Natural killer cell (primary cell): Measurements from ENCODE around the gene HTR4. TPM values are rescaled to one million over a fixed set of nuclear protein-coding genes. Genes with fewer than 3 reads are reported as not detected.

Source experiments
- ATAC-seq, 3 donors: fragments of 150-1000 bp in 2 of 3; fragments of 200-7000 bp in 1 of 3; cut with Tn5 transposase; 1 replicate in 1 of 3; 2 replicates in 2 of 3; pipeline ENCODE4 v1.10.0; 2021; ENCODE audit warnings: mild to moderate bottlenecking in 2 of 3, moderate library complexity in 2 of 3
- DNase-seq, 2 donors: peaks; one replicate each; pipeline versions ENCODE4 v3.0.0 to v3.0.0-alpha.2; 2013 to 2021; ENCODE audit warnings: mixed read lengths in 1 of 2
- H3K27ac ChIP-seq: one replicate; pipeline ENCODE4 v1.5.1; 2013; ENCODE audit warnings: mild to moderate bottlenecking, low read length
- H3K27me3 ChIP-seq: one replicate; pipeline ENCODE4 v1.6.1; 2013; ENCODE audit warnings: low read length; ENCODE audit not compliant: control insufficient read depth, insufficient read depth
- H3K36me3 ChIP-seq: one replicate; pipeline ENCODE4 v1.6.1; 2013; ENCODE audit warnings: low read length; ENCODE audit not compliant: control insufficient read depth, insufficient read depth
- H3K4me1 ChIP-seq: one replicate; pipeline ENCODE4 v1.6.1; 2013; ENCODE audit warnings: low read length; ENCODE audit not compliant: control insufficient read depth, insufficient read depth
- H3K4me3 ChIP-seq: one replicate; pipeline ENCODE4 v1.5.1; 2013; ENCODE audit warnings: low read length
- H3K9me3 ChIP-seq: one replicate; pipeline ENCODE4 v1.6.1; 2013; ENCODE audit warnings: low read length; ENCODE audit not compliant: control insufficient read depth, insufficient read depth
- H3K27ac Mint-ChIP-seq, 2 donors: one replicate each; pipeline ENCODE4 v1.8.0; 2022; ENCODE audit warnings: mild to moderate bottlenecking in 2 of 2, mixed read lengths in 2 of 2, moderate library complexity in 1 of 2
- H3K27me3 Mint-ChIP-seq, 2 donors: one replicate each; pipeline ENCODE4 v1.8.0; 2022; ENCODE audit warnings: low read depth in 2 of 2, mixed read lengths in 2 of 2
- H3K36me3 Mint-ChIP-seq: one replicate; pipeline ENCODE4 v1.8.0; 2022; ENCODE audit warnings: mixed read lengths
- H3K4me1 Mint-ChIP-seq, 2 donors: one replicate each; pipeline ENCODE4 v1.8.0; 2022; ENCODE audit warnings: mixed read lengths in 2 of 2
- H3K4me3 Mint-ChIP-seq: one replicate; pipeline ENCODE4 v1.8.0; 2022; ENCODE audit warnings: mild to moderate bottlenecking, moderate library complexity, mixed read lengths
- H3K9me3 Mint-ChIP-seq, 2 donors: one replicate each; pipeline ENCODE4 v1.8.0; 2022; ENCODE audit warnings: mixed read lengths in 2 of 2
- WGBS: methylation state at CpG from one replicate; pipeline ENCODE4 v1.1.7; 2013; ENCODE audit warnings: missing lambda C conversion rate; ENCODE audit not compliant: insufficient coverage; 5-methylcytosine and 5-hydroxymethylcytosine counted together
- intact Hi-C: fragments of 100-400 bp; cut with micrococcal nuclease; formaldehyde crosslinking; loops from one replicate; pipeline ENCODE4 v1.14.2; 2022
- total RNA-seq, 4 donors: library from RNA; stranded (reverse); fragments of 120-200 nt in 1 of 4; gene quantifications; one replicate each; pipeline versions ENCODE4 v1.2.3 to v1.2.4, GENCODE V29; 2013 to 2022
- TF ChIP-seq, protein P1 (sequence below): fragments of 200-600 bp; IDR thresholded peaks from one replicate; pipeline ENCODE4 v1.8.0; 2022; ENCODE audit warnings: antibody characterized with exemption

Gene HTR4
- total RNA-seq, 3 donors from 2014 or later (not counting 1 experiment from before 2014, with no cell fraction given) = not detected

DNA sequence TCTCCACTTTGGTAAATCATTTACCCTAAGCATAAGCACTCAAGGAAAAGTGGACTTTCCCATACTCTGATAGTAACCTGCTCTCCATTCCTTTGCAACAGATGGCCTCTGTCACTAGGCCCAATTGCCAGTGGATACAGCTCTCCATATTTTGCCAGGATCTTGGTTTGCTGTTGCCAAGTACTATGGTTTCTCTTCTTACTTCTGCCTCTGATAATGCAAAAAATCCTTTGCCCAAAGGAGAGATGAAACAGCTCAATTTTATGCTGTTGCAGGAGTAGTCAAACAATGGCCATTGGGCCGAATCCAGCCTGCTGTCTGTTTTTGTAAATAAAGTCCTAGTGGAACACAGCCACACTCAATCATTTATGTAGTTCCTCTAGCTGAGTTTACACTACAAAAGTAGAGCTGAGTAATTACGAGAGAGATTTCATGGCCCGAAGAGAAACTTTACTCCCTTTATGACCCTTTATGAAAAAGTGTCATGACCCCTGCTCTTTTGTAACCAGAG is 92.5 kb downstream of the HTR4 start:
- 88% methylated on average over 3 of the region's 3 CpGs for WGBS

DNA sequence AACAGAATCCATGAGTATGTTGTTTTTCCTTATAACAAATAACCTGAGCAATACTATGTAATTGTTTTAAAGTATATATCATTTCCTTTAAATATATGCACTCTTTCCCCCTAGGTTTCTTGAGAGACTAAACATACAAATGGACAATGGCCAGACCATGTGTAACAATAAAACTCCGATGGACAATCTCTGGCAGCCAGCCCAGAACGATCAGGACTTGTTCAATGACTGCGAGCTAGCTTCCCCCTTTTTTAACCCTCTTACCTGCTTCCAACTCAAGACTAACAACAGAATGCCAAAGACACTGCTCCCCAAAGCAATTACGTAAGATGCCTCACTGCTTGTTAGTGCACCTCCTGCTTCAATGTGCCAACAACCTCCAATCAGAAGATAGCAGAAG is 94.9 kb downstream of the HTR4 start:
- no peaks in the 10 kb centered on the region for H3K4me1 ChIP-seq
- H3K36me3 ChIP-seq = no peaks in the 10 kb centered on the region
- H3K4me3 Mint-ChIP-seq = no peak overlapping the region
- H3K27ac Mint-ChIP-seq = no peak overlapping the region
- no peaks in the 10 kb centered on the region for H3K4me1 Mint-ChIP-seq
- TF ChIP-seq, protein P1, sequence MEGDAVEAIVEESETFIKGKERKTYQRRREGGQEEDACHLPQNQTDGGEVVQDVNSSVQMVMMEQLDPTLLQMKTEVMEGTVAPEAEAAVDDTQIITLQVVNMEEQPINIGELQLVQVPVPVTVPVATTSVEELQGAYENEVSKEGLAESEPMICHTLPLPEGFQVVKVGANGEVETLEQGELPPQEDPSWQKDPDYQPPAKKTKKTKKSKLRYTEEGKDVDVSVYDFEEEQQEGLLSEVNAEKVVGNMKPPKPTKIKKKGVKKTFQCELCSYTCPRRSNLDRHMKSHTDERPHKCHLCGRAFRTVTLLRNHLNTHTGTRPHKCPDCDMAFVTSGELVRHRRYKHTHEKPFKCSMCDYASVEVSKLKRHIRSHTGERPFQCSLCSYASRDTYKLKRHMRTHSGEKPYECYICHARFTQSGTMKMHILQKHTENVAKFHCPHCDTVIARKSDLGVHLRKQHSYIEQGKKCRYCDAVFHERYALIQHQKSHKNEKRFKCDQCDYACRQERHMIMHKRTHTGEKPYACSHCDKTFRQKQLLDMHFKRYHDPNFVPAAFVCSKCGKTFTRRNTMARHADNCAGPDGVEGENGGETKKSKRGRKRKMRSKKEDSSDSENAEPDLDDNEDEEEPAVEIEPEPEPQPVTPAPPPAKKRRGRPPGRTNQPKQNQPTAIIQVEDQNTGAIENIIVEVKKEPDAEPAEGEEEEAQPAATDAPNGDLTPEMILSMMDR = no peak
- no peak overlapping the region for H3K4me3 ChIP-seq
- 77% methylated on average over 4 of the region's 4 CpGs for WGBS
- H3K27me3 Mint-ChIP-seq = peaks cover 13 to 38% of the 10 kb centered on the region in 2 donors
- intact Hi-C loops = no loop called here
- H3K36me3 Mint-ChIP-seq = no peaks in the 10 kb centered on the region
- no peak overlapping the region for H3K27ac ChIP-seq
- ATAC-seq (no peak), DNase-seq (no peak)
- no peaks in the 10 kb centered on the region for H3K27me3 ChIP-seq
- H3K9me3 ChIP-seq = no peaks in the 10 kb centered on the region
- no peaks in the 10 kb centered on the region for H3K9me3 Mint-ChIP-seq

More for the DNA sequence above, 92.5 kb downstream of the HTR4 start:
- Histone ChIP-seq H3K4me3 (no peak overlapping the region), H3K27ac (no peak overlapping the region), H3K27me3 (peaks cover 5% of the 10 kb centered on the region), H3K9me3 (no peaks in the 10 kb centered on the region), H3K36me3 (no peaks in the 10 kb centered on the region), H3K4me1 (no peaks in the 10 kb centered on the region)
- no peaks in the 10 kb centered on the region for H3K36me3 Mint-ChIP-seq
- H3K27ac Mint-ChIP-seq = no peak overlapping the region
- peaks cover 14 to 40% of the 10 kb centered on the region in 2 donors for H3K27me3 Mint-ChIP-seq
- ATAC-seq = no peak
- no peaks in the 10 kb centered on the region for H3K4me1 Mint-ChIP-seq
- no peak overlapping the region for H3K4me3 Mint-ChIP-seq
- H3K9me3 Mint-ChIP-seq = no peaks in the 10 kb centered on the region
- intact Hi-C loops = no loop called here
- TF ChIP-seq, protein P1 = no peak
- DNase-seq = no peak

DNA sequence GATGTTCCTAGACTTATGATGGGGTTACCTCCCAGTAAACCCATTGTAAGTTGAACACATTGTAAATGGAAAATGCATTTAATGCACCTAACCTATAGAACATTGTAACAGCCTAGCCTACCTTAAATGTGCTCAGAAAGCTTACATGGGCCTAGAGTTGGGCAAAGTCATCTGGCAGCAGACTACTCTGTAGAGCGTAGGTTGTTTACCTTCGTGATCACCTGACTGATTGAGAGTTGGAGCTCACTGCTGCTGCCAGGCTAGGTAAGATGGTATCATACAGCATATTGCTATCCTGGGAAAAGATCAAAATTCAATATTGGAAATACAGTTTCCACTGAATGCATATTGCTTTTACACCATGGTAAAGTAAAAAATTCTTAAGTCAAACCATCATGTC is 95.4 kb downstream of the HTR4 start:
- H3K27ac Mint-ChIP-seq = no peak overlapping the region
- TF ChIP-seq, protein P1 = no peak
- no peaks in the 10 kb centered on the region for H3K36me3 ChIP-seq
- intact Hi-C loops = no loop called here
- no peak overlapping the region for H3K4me3 Mint-ChIP-seq
- no peaks in the 10 kb centered on the region for H3K36me3 Mint-ChIP-seq
- no peaks in the 10 kb centered on the region for H3K9me3 Mint-ChIP-seq
- WGBS = 93% methylated on average over 2 of the region's 2 CpGs
- no peaks in the 10 kb centered on the region for H3K9me3 ChIP-seq
- H3K27me3 Mint-ChIP-seq = peaks cover 13 to 33% of the 10 kb centered on the region in 2 donors
- H3K4me1 ChIP-seq = no peaks in the 10 kb centered on the region
- no peak overlapping the region for H3K4me3 ChIP-seq
- no peak for DNase-seq
- no peaks in the 10 kb centered on the region for H3K27me3 ChIP-seq
- H3K27ac ChIP-seq = no peak overlapping the region
- H3K4me1 Mint-ChIP-seq = no peaks in the 10 kb centered on the region
- no peak for ATAC-seq

DNA sequence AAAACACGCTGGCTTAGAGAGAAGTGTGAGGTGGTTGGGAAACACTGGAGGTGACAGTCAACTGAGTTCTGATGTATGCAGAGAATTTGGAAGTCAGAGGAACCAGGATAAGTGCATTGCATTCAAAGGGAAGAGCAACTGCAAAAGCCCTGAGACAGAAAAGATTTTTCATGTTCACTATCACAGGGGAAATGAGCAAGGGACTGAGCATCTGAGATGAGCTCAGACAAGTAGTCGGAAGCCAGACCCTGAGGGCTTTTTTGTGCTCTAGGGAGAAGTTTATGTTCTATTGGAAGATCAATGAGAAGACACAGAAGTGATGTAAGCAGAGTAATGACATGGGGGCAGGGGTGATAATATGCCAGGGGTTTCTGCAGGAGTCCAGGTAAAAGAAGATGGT is 97.5 kb downstream of the HTR4 start:
- H3K4me3 ChIP-seq = no peak overlapping the region
- TF ChIP-seq, protein P1 = no peak
- Mint-ChIP-seq H3K9me3 (no peaks in the 10 kb centered on the region), H3K27me3 (peaks cover 3 to 16% of the 10 kb centered on the region in 2 donors), H3K4me1 (no peaks in the 10 kb centered on the region), H3K36me3 (no peaks in the 10 kb centered on the region), H3K4me3 (no peak overlapping the region), H3K27ac (no peak overlapping the region)
- ATAC-seq (no peak), DNase-seq (no peak)
- H3K27ac ChIP-seq = no peak overlapping the region
- H3K36me3 ChIP-seq = no peaks in the 10 kb centered on the region
- no peaks in the 10 kb centered on the region for H3K9me3 ChIP-seq
- 76% methylated on average over 2 of the region's 2 CpGs for WGBS
- intact Hi-C loops = no loop called here
- H3K27me3 ChIP-seq = no peaks in the 10 kb centered on the region
- no peaks in the 10 kb centered on the region for H3K4me1 ChIP-seq
